ENCODE data around the gene P2RY8. TPM values are rescaled to one million over a fixed set of nuclear protein-coding genes. Genes with fewer than 3 reads are reported as not detected.
"Not testable (repeated sequence)": the region's sequence is repeated elsewhere in the genome, so short reads cannot be mapped to it uniquely, and the experiment has no call there.

P2RY8 gene
- total RNA-seq, 2 experiments from 2014 or later: 82.4 to 109 TPM

DNA sequence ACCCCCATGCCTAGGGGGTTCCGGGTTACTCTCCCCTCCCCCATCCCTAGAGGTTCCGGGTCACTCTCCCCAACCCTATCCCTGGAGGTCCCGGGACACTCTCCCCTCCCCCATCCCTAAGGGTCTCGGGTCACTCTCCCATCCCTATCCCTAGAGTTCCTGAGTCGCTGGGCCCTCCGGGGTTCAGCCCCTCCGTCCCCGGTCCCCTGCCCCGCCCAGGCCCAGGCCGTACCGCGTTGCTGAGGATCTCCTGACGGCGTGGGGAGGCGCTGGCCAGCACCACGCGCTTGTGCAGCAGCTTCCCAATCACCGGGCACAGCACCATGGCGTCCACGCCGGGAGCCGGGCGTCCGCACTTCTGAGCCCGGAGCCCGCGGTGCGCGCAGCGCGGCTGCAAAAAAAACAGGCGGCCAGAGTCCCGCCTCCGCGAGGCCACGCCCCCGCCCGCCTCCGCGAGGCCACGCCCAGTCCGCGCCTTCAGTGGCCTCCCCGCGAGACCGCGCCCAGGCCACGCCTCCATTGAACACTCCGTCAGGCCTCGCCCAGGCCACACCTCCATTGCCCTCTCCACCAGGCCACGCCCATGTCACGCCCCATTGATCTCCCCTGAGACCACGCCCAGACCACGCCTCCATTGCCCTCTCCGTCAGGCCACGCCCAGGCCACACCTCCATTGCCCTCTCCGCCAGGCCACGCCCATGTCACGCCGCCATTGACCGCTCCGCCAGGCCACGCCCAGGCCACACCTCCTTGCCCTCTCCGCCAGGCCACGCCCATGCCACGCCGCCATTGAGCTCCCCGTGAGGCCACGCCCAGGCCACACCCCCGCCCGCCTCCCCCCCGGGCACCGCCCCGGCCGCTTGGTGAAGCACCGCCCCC lies 84.2 kb downstream of the P2RY8 start, which contains the start of gene ASMTL:
ASMTL (minus strand) TSS at position 394 of the 879 bp plus-strand sequence; CDS start at position 325, 69 bp downstream.
- DNase-seq (peak; percentile 100), ATAC-seq (peak; percentile 83)
- CTCF ChIA-PET: no interaction called here
- Mint-ChIP-seq H3K4me1 (peaks cover 39% of the 10 kb centered on the region), H3K27me3 (no peaks in the 10 kb centered on the region), H3K4me3 (peak within 1 kb of the TSS; percentile 76), H3K27ac (peak within 1 kb of the TSS; percentile 93), H3K36me3 (peaks cover 24% of the 10 kb centered on the region), H3K9me3 (ENCODE audit: low read depth) (peaks cover 15% of the 10 kb centered on the region)

- CTCF ChIA-PET: no interaction called here
- peaks cover 22% of the 10 kb centered on the region for H3K9me3 Mint-ChIP-seq (ENCODE audit: low read depth)
- peak overlapping the region; percentile 76 for H3K4me3 Mint-ChIP-seq
- peak overlapping the region; percentile 89 for H3K27ac Mint-ChIP-seq
- DNase-seq (peak; percentile 69), ATAC-seq (no peak)
- peaks cover 48% of the 10 kb centered on the region for H3K4me1 Mint-ChIP-seq
- no peaks in the 10 kb centered on the region for H3K27me3 Mint-ChIP-seq
- peaks cover 33% of the 10 kb centered on the region for H3K36me3 Mint-ChIP-seq
These were observed 85.1 kb downstream of the P2RY8 start for GRCh38 chrX:1451661-1452515.

- Mint-ChIP-seq H3K4me3 (peak overlapping the region; percentile 76), H3K4me1 (peaks cover 47% of the 10 kb centered on the region), H3K36me3 (peaks cover 37% of the 10 kb centered on the region), H3K27ac (no peak overlapping the region), H3K9me3 (ENCODE audit: low read depth) (peaks cover 22% of the 10 kb centered on the region), H3K27me3 (no peaks in the 10 kb centered on the region)
- DNase-seq (peak; percentile 54), ATAC-seq (no peak)
- CTCF ChIA-PET: no interaction called here
These were observed 85.7 kb downstream of the P2RY8 start for GRCh38 chrX:1451251-1451660.

DNA sequence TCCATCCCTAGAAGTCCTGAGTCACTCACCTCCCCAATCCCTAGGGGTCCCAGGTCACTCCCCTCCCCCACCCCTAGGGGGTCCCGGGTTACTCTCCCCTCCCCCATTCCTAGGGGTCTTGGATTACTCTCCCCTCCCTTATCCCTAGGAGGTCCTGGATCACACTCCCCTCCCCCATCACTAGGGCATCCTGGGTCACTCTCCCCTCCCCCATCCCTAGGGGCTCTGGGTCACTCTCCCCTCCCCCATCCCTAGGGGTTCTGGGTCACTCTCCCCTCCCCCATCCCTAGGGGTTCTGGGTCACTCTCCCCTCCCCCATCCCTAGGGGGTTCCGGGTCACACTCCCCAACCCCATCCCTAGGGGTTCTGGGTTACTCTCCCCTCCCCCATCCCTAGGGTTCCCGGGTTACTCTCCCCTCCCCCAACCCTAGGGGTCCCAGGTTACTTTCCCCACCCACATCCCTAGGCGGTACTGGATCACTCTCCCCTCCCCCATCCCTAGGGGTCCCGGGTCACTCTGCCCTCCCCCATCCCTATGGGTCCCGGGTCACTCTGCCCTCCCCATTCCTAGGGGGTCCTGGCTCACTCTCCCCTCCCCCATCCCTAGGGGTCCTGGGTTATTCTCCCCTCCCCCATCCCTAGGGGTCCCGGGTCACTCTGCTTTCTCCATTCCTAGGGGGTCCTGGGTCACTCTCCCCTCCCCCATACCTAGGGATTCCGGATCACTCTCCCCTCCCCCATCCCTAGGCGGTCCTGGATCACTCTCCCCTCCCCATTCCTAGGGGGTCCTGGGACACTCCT lies 86.4 kb downstream of the P2RY8 start:
- no peak for ATAC-seq
- CTCF ChIA-PET: no interaction called here
- no peak overlapping the region for H3K4me3 Mint-ChIP-seq
- H3K4me1 Mint-ChIP-seq: peaks cover 42% of the 10 kb centered on the region
- no peak overlapping the region for H3K27ac Mint-ChIP-seq
- H3K9me3 Mint-ChIP-seq (ENCODE audit: low read depth): peaks cover 22% of the 10 kb centered on the region
- H3K27me3 Mint-ChIP-seq: no peaks in the 10 kb centered on the region
- peaks cover 41% of the 10 kb centered on the region for H3K36me3 Mint-ChIP-seq
- peak; percentile 52 for DNase-seq

DNA sequence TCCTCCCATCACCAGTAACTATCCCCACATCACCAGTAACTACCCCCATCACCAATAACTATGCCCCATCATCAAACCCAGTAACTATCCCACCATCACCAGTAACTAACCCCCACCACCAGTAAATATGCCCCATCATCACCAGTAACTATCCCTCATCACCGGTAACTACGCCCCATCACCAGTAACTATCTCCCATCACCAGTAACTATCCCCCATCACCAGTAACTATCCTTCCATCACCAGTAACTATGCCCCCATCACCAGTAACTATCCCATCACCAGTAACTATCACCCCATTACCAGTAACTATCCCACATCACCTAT lies 87.2 kb downstream of the P2RY8 start:
- Mint-ChIP-seq H3K27me3 (no peaks in the 10 kb centered on the region), H3K27ac (no peak overlapping the region), H3K4me1 (peaks cover 35% of the 10 kb centered on the region), H3K36me3 (peaks cover 48% of the 10 kb centered on the region), H3K4me3 (no peak overlapping the region), H3K9me3 (ENCODE audit: low read depth) (peaks cover 23% of the 10 kb centered on the region)
- DNase-seq (peak; percentile 23), ATAC-seq (no peak)
- CTCF ChIA-PET: no interaction called here

- CTCF ChIA-PET: no interaction called here
- DNase-seq (peak; percentile 40), ATAC-seq (no peak)
- H3K4me3 Mint-ChIP-seq: no peak overlapping the region
- peaks cover 29% of the 10 kb centered on the region for H3K4me1 Mint-ChIP-seq
- H3K27me3 Mint-ChIP-seq: no peaks in the 10 kb centered on the region
- peaks cover 28% of the 10 kb centered on the region for H3K9me3 Mint-ChIP-seq (ENCODE audit: low read depth)
- H3K36me3 Mint-ChIP-seq: peaks cover 53% of the 10 kb centered on the region
- H3K27ac Mint-ChIP-seq: no peak overlapping the region
These were observed 87.8 kb downstream of the P2RY8 start for GRCh38 chrX:1449036-1449822.

GRCh38 chrX:1448573-1449001 lies 88.4 kb downstream of the P2RY8 start:
- Mint-ChIP-seq H3K9me3 (ENCODE audit: low read depth) (peaks cover 32% of the 10 kb centered on the region), H3K27ac (peak overlapping the region; percentile 60), H3K4me1 (peaks cover 28% of the 10 kb centered on the region), H3K36me3 (peaks cover 58% of the 10 kb centered on the region)
- H3K27me3 Mint-ChIP-seq, ATAC-seq, CTCF ChIA-PET, H3K4me3 Mint-ChIP-seq: not testable (repeated sequence)
- peak; percentile 39 for DNase-seq

DNA sequence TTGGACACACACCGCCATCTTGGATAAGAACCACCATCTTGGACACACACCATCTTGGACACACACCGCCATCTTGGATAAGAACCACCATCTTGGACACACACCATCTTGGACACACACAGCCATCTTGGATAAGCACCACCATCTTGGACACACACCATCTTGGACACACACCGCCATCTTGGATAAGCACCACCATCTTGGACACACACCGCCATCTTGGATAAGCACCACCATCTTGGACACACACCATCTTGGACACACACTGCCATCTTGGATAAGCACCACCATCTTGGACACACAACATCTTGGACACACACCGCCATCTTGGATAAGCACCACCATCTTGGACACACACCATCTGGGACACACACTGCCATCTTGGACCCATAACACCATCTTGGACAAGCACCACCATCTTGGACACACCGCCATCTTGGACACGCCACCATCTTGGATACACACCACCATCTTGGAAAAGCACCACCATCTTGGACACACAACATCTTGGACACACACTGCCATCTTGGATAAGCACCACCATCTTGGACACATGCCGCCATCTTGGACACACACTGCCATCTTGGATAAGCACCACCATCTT lies 88.9 kb downstream of the P2RY8 start:
- Mint-ChIP-seq H3K27ac (peak overlapping the region; percentile 60), H3K4me1 (peaks cover 28% of the 10 kb centered on the region), H3K36me3 (peaks cover 63% of the 10 kb centered on the region), H3K9me3 (ENCODE audit: low read depth) (peaks cover 36% of the 10 kb centered on the region)
- H3K4me3 Mint-ChIP-seq, H3K27me3 Mint-ChIP-seq, ATAC-seq, CTCF ChIA-PET: not testable (repeated sequence)
- peak; percentile 40 for DNase-seq

DNA sequence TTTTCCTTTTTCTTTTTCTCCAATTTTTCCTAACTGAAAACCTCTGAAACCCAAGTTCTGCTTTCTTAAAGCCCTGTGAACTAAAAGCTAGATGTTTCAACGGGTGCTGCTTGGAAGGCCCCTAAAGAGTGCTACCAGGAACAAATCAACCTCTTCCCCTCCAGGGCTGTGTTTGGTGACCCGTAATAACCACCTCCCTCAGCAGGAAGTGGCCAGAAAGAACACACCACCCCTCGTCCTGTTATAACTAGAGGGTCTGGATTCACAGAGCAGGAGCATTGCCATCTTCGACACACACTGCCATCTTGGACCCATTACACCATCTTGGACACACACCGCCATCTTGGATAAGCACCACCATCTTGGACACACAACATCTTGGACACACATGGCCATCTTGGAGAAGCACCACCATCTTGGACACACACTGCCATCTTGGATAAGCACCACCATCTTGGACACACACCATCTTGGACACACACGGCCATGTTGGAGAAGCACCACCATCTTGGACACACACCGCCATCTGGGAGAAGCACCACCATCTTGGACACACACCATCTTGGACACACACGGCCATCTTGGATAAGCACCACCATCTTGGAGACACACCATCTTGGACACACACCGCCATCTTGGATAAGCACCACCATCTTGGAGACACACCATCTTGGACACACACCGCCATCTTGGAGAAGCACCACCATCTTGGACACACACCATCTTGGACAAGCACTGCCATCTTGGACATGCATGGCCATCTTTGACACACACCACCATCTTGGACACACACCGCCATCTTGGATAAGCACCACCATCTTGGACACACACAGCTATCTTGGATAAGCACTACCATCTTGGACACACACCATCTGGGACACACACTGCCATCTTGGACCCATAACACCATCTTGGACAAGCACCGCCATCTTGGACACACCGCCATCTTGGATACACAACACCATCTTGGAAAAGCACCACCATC lies 89.7 kb downstream of the P2RY8 start:
- peaks cover 38% of the 10 kb centered on the region for H3K9me3 Mint-ChIP-seq (ENCODE audit: low read depth)
- H3K27me3 Mint-ChIP-seq, CTCF ChIA-PET, H3K4me3 Mint-ChIP-seq: not testable (repeated sequence)
- H3K4me1 Mint-ChIP-seq: peaks cover 26% of the 10 kb centered on the region
- peaks cover 68% of the 10 kb centered on the region for H3K36me3 Mint-ChIP-seq
- peak; percentile 56 for ATAC-seq
- peak; percentile 64 for DNase-seq
- peak overlapping the region; percentile 48 for H3K27ac Mint-ChIP-seq

GRCh38 chrX:1444561-1445500 lies 92.2 kb downstream of the P2RY8 start:
- Mint-ChIP-seq H3K4me1 (peaks cover 23% of the 10 kb centered on the region), H3K36me3 (peaks cover 72% of the 10 kb centered on the region), H3K27ac (no peak overlapping the region), H3K9me3 (ENCODE audit: low read depth) (peaks cover 38% of the 10 kb centered on the region), H3K4me3 (no peak overlapping the region), H3K27me3 (no peaks in the 10 kb centered on the region)
- no peak for ATAC-seq
- CTCF ChIA-PET: no interaction called here
- DNase-seq: peak; percentile 35
